NCI-H524 (cell line): ENCODE data around the gene B4GALT5.
A peak's percentile ranks its signal among the peaks of the same experiment; 100 is the strongest.
"Not testable (repeated sequence)": the region's sequence is repeated elsewhere in the genome, so short reads cannot be mapped to it uniquely, and the experiment has no call there.

Experiments
- DNase-seq, 2 experiments: peaks; one replicate each; lab custom pipeline; 2025; lab: John Stamatoyannopoulos, UW

The B4GALT5 gene

GRCh38 chr20:49713753-49714712 is at the start of gene B4GALT5:
B4GALT5 (minus strand) TSS chr20:49713878; CDS start chr20:49713690, 188 bp downstream.
- DNase-seq, result peak; percentile 82 to 91

GRCh38 chr20:49762940-49763766 is 49.5 kb upstream of the B4GALT5 start:
- DNase-seq, result no peak

- DNase-seq, result not testable (repeated sequence)
These were observed 48.2 kb upstream of the B4GALT5 start for GRCh38 chr20:49761888-49762287.

GRCh38 chr20:49759266-49759950 is 45.7 kb upstream of the B4GALT5 start:
- DNase-seq, result no peak

- peak in 1 of 2 experiments; percentile 39 for DNase-seq
These were observed 45.1 kb upstream of the B4GALT5 start for GRCh38 chr20:49758781-49759180.

GRCh38 chr20:49757597-49757996 is 43.9 kb upstream of the B4GALT5 start:
- no peak for DNase-seq

- DNase-seq, result no peak
These were observed 42.6 kb upstream of the B4GALT5 start for GRCh38 chr20:49756241-49756640.

- no peak for DNase-seq
These were observed 40.9 kb upstream of the B4GALT5 start for GRCh38 chr20:49754596-49754995.

- DNase-seq, result no peak
These were observed 39.5 kb upstream of the B4GALT5 start for GRCh38 chr20:49753133-49753532.

- no peak for DNase-seq
These were observed 38.7 kb upstream of the B4GALT5 start for GRCh38 chr20:49752201-49752903.

- DNase-seq, result no peak
These were observed 37.7 kb upstream of the B4GALT5 start for GRCh38 chr20:49751397-49751736.

GRCh38 chr20:49750611-49751396 is 37.1 kb upstream of the B4GALT5 start:
- no peak for DNase-seq

- no peak for DNase-seq
These were observed 35.9 kb upstream of the B4GALT5 start for GRCh38 chr20:49749625-49750024.

- no peak for DNase-seq
These were observed 34.8 kb upstream of the B4GALT5 start for GRCh38 chr20:49748525-49748838.

- no peak for DNase-seq
These were observed 34.2 kb upstream of the B4GALT5 start for GRCh38 chr20:49747707-49748524.

- DNase-seq, result no peak
These were observed 29.3 kb upstream of the B4GALT5 start for GRCh38 chr20:49742948-49743347.

GRCh38 chr20:49741977-49742376 is 28.3 kb upstream of the B4GALT5 start:
- no peak for DNase-seq

GRCh38 chr20:49740807-49741206 is 27.1 kb upstream of the B4GALT5 start:
- DNase-seq, result no peak

GRCh38 chr20:49739042-49739441 is 25.4 kb upstream of the B4GALT5 start:
- DNase-seq, result no peak

- no peak for DNase-seq
These were observed 23.6 kb upstream of the B4GALT5 start for GRCh38 chr20:49737260-49737659.
